DMS53 treated with DMSO at 0.1 percent for 48 hours (cell line): ENCODE data around the gene OSBPL3.

Source experiments
- DNase-seq: peaks from one replicate; lab custom pipeline; 2025; ENCODE audit not compliant: unreplicated experiment; lab: John Stamatoyannopoulos, UW

The OSBPL3 gene

GRCh38 chr7:24869572-24869971 lies 110.4 kb downstream of the OSBPL3 start:
- no peak for DNase-seq

GRCh38 chr7:24868741-24869140 lies 111.2 kb downstream of the OSBPL3 start:
- no peak for DNase-seq

- no peak for DNase-seq
Observed at GRCh38 chr7:24866004-24866615, 113.9 kb downstream of the OSBPL3 start.

GRCh38 chr7:24864214-24864817 lies 115.7 kb downstream of the OSBPL3 start:
- DNase-seq: no peak

GRCh38 chr7:24863626-24864025 lies 116.4 kb downstream of the OSBPL3 start:
- DNase-seq: no peak

GRCh38 chr7:24862461-24862860 lies 117.5 kb downstream of the OSBPL3 start:
- DNase-seq: no peak

GRCh38 chr7:24861336-24861735 lies 118.6 kb downstream of the OSBPL3 start:
- DNase-seq: no peak

- no peak for DNase-seq
Observed at GRCh38 chr7:24860611-24861010, 119.4 kb downstream of the OSBPL3 start.

GRCh38 chr7:24858108-24858977 lies 121.6 kb downstream of the OSBPL3 start:
- no peak for DNase-seq

- no peak for DNase-seq
Observed at GRCh38 chr7:24857623-24858022, 122.4 kb downstream of the OSBPL3 start.

- no peak for DNase-seq
Observed at GRCh38 chr7:24854866-24855265, 125.1 kb downstream of the OSBPL3 start.

- DNase-seq: peak; percentile 51
Observed at GRCh38 chr7:24851786-24852185, 128.2 kb downstream of the OSBPL3 start.

- DNase-seq: no peak
Observed at GRCh38 chr7:24848878-24849277, 131.1 kb downstream of the OSBPL3 start.

- DNase-seq: no peak
Observed at GRCh38 chr7:24847754-24848153, 132.2 kb downstream of the OSBPL3 start.

- peak; percentile 22 for DNase-seq
Observed at GRCh38 chr7:24843821-24844434, 136.1 kb downstream of the OSBPL3 start.

GRCh38 chr7:24842449-24843241 lies 137.3 kb downstream of the OSBPL3 start:
- peak; percentile 65 for DNase-seq

GRCh38 chr7:24842029-24842428 lies 137.9 kb downstream of the OSBPL3 start:
- DNase-seq: no peak

- DNase-seq: no peak
Observed at GRCh38 chr7:24840563-24840962, 139.4 kb downstream of the OSBPL3 start.

GRCh38 chr7:24836084-24836483 lies 143.9 kb downstream of the OSBPL3 start:
- no peak for DNase-seq

GRCh38 chr7:24835643-24836042 lies 144.3 kb downstream of the OSBPL3 start:
- DNase-seq: no peak
